Epithelial cell of umbilical artery (primary cell): ENCODE results near the gene COX6B2. TPM values are rescaled to one million over a fixed set of nuclear protein-coding genes. Genes with fewer than 3 reads are reported as not detected.

ENCODE experiments used
- total RNA-seq: library from RNA; depleted of rRNA; stranded (reverse); fragments of >200 nt; gene quantifications from 2 replicates; pipeline ENCODE4 v1.2.3, GENCODE V29; 2014

The COX6B2 gene, protein sequence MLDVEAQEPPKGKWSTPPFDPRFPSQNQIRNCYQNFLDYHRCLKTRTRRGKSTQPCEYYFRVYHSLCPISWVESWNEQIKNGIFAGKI
- total RNA-seq: under 0.01 TPM in 1 of 2 replicates, not detected in the other

GRCh38 chr19:55354698-55355212, at the start of gene COX6B2:
Gene COX6B2, minus strand, starts transcription at chr19:55354719. Its CDS starts 198 bp downstream, at chr19:55354521.

GRCh38 chr19:55385724-55386492, 31.4 kb upstream of the COX6B2 start, which contains the start of gene RPL28:
Gene RPL28, plus strand, starts transcription at chr19:55385932. Its CDS starts 426 bp downstream, at chr19:55386358.

GRCh38 chr19:55384131-55384919, 29.8 kb upstream of the COX6B2 start, which contains the start of gene TMEM238:
Gene TMEM238, minus strand, starts transcription at chr19:55384292. Its CDS starts 33 bp downstream, at chr19:55384259.

DNA sequence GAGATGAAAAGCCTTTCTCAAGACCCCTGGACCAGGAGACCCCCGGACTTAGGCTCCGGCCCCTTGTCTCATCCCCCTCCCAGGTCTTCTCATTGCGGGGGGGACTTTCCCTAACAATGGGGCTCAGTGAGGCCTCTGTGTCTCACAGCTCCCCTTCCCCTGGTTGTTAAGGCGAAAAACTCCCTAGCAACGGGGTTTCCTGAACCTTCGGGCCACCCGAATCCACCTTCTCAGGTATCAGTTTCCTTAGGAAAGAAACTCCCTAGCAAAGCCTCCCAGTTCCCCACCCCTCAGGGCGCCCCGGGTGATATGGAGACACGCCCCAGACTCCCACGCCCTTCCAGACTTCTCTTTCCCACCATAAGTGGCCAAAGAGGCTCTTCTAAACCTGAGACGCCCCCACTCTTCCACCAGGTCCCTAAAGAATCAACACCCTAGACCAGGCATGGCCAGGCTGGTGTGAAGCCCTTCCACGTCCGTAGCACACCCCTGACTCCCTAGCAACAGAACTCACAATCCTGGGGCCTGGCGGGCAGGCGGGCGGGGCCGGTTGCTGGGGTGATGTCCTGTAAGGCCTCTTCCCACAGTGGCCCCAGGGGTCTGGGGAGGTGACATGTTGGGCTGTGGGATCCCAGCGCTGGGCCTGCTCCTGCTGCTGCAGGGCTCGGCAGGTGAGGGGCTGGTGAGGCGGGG, 21.9 kb upstream of the COX6B2 start, which contains the start of gene TMEM190:
Gene TMEM190 (plus strand): TSS at position 586 of the 693 bp plus-strand sequence. CDS start 28 bp downstream, at position 614.

DNA sequence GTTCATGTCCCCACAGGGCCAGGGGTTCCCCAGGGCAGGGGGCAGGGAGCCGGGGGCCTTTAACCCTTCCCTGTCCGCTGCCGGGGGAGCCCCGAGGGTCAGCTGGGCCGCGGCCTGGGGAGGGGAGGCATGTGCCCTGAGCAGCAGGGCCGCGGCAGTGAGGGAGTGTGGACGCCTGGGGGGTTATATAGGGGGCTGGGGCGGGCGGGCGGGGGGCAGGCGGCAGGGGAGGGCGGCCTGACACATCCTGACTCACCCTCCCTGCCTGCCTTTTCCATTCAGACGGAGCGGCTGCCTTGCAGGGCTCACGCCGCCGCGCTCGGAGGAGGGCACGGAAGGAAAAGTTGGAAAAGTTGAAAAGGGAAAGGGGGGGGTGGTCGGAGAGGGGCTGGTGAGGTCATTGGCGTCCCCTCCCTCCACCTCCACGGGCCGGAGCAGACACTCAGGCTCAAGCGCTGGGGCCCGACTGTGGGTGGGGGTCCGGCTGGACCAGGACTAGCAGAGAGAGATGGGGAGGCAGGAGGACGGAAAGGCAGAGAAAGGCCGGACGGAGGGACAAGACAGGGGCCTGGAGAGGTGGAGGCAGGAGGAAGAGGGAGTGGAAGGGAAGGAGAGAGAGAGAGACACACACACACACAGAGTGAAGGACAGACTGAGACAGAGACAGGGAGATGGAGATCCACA, 15.9 kb upstream of the COX6B2 start, which contains the start of gene IL11:
Gene IL11 (minus strand): TSS at position 159 of the 684 bp plus-strand sequence. CDS start 153 bp downstream, at position 6.

DNA sequence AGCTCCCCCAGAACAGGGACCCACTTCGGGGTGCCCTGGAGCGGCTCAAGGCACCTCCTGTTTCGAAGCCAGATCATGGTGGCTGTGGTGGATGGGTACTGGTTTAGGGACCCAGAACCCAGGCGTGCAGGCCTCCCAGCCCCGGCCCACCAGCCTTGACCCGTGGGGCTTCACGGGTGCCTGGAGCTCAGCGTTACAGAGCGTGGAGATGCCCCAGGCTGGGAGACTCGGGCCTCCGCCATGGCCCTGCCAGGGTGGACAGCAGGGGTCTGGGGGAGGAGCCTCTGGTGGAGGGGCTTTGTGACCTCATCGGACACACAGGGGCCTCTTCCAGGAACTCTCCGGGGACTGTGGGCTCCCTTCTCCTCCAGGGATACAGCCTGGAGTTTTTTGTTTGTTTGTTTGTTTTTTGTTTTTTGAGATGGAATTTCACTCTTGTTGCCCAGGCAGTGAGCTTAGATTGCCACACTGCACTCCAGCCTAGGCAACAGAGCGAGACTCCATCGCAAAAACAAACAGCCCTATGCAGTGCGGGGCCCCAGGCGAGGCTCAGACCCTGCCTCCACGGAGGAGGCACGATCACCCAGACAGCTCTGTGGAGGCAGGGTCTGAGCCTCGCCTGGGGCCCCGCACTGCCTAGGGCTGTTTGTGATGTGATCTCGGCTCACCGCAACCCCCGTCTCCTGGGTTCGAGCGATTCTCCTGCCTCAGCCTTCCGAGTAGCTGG, 8.6 kb upstream of the COX6B2 start, which contains the start of gene GARIN5B:
Gene GARIN5B (minus strand): TSS at position 271 of the 727 bp plus-strand sequence. CDS start 194 bp downstream, at position 77.

DNA sequence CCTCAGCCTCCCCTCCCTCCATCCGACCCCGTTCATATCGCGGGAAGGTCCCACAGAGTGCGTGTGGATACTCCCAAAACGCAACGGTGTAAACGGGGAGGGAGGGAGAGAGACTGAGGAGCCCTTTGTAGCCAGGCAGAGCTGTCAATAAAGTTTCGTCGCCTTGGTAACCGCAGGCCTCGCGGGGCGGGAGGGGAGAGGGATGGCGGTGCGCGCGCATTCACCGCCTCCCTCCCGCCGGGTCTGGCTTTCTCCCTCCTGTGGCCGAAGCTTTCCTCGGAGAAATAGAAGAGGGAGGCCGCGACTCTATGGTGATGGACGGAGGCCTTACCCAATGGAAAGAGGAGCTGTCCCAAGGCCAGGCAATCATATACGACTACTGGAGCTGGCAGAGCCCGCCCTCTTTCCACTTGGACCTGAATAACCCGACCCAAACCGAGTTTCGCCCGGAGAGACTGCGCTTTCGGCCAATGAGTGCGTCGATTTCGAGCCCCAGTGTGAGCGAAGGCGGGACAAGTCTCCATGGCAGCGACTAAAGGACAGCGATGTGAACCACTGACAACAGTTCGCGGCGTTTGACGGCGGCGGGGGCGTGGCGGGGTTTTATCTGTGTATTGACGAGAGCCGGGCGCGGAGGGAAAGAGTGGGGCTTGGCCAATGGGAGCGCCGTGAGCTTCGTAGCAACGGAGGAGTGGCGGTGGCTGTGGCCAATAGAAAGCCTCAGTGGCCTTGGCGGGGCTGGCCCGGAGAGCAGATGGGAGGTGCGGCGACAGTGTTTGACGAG, 15.2 kb downstream of the COX6B2 start, which contains the start of gene KMT5C:
Gene KMT5C (plus strand): TSS at position 772 of the 784 bp plus-strand sequence. CDS start 2,061 bp downstream, outside the sequence.

DNA sequence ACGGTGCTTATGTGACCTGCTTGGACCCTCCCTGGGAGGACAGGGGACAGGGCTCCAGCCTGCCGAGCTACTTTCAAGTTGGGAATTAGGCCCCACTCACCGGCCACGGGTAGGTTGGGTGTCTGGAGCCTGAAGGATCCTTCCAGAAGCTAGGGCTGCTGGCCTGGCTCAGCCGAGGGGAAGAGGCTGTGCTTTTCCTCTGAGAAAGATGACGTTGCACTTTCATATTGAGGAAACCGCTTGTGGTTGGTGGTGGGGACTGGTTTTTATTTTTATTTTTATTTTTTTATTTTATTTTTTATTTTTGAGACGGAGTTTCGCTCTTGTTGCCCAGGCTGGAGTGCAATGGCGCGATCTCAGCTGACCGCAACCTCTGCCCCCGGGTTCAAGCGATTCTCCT, 29.3 kb downstream of the COX6B2 start, which contains the start of gene TMEM150B:
Gene TMEM150B (minus strand): TSS at position 170 of the 400 bp plus-strand sequence. CDS start 4,305 bp downstream, outside the sequence.

Other genes with a start within 250 kb of the COX6B2 start
- 32.8 and 35.7 TPM in 2 replicates for gene PPP1R12C, start 237.1 kb downstream of the COX6B2 start, total RNA-seq
- 0.65 and 1.4 TPM in 2 replicates for gene TNNT1, start 205.5 kb downstream of the COX6B2 start, total RNA-seq
- not detected in 2 replicates for gene TNNI3, start 197.0 kb downstream of the COX6B2 start, total RNA-seq
- gene DNAAF3, start 188.1 kb downstream of the COX6B2 start, total RNA-seq: 0.32 and 0.76 TPM in 2 replicates
- not detected in 2 replicates for gene SYT5, start 174.4 kb downstream of the COX6B2 start, total RNA-seq
- gene PTPRH, start 145.2 kb downstream of the COX6B2 start, total RNA-seq: 0.32 and 3.5 TPM in 2 replicates
- 0.32 and 0.91 TPM in 2 replicates for gene TMEM86B, start 126.0 kb downstream of the COX6B2 start, total RNA-seq
- gene PPP6R1, start 95.7 kb downstream of the COX6B2 start, total RNA-seq: 20.1 and 22.3 TPM in 2 replicates
- 29.6 and 38.0 TPM in 2 replicates for gene HSPBP1, start 74.6 kb downstream of the COX6B2 start, total RNA-seq
- gene BRSK1, start 70.7 kb downstream of the COX6B2 start, total RNA-seq: 0.61 and 0.65 TPM in 2 replicates
- not detected in 2 replicates for gene TMEM150B, start 29.4 kb downstream of the COX6B2 start, total RNA-seq
- 3.9 and 4.7 TPM in 2 replicates for gene KMT5C, start 14.8 kb downstream of the COX6B2 start, total RNA-seq
- gene GARIN5B, start 8.5 kb upstream of the COX6B2 start, total RNA-seq: not detected in 2 replicates
- gene IL11, start 15.7 kb upstream of the COX6B2 start, total RNA-seq: 0.46 and 2.6 TPM in 2 replicates
- gene TMEM190, start 22.1 kb upstream of the COX6B2 start, total RNA-seq: not detected in 2 replicates
- 0.65 TPM in 1 of 2 replicates, not detected in the other for gene TMEM238, start 29.6 kb upstream of the COX6B2 start, total RNA-seq
- 112 and 274 TPM in 2 replicates for gene RPL28, start 31.2 kb upstream of the COX6B2 start, total RNA-seq
- gene UBE2S, start 53.1 kb upstream of the COX6B2 start, total RNA-seq: 168 and 599 TPM in 2 replicates
- not detected in 2 replicates for gene SHISA7, start 88.6 kb upstream of the COX6B2 start, total RNA-seq
- 50.6 and 74.1 TPM in 2 replicates for gene ISOC2, start 106.9 kb upstream of the COX6B2 start, total RNA-seq
- gene C19orf85, start 110.0 kb upstream of the COX6B2 start, total RNA-seq: not detected in 2 replicates
- 0.30 and 2.6 TPM in 2 replicates for gene ZNF628, start 121.9 kb upstream of the COX6B2 start, total RNA-seq
- gene NAT14, start 130.5 kb upstream of the COX6B2 start, total RNA-seq: 11.7 and 18.2 TPM in 2 replicates
- 0.32 and 2.3 TPM in 2 replicates for gene SSC5D, start 133.7 kb upstream of the COX6B2 start, total RNA-seq
- not detected in 2 replicates for gene SBK2, start 182.4 kb upstream of the COX6B2 start, total RNA-seq
- gene SBK3, start 190.8 kb upstream of the COX6B2 start, total RNA-seq: 0.32 TPM in 1 of 2 replicates, not detected in the other
- gene ZNF579, start 226.1 kb upstream of the COX6B2 start, total RNA-seq: 3.2 TPM in 2 replicates
- 1.8 and 2.6 TPM in 2 replicates for gene FIZ1, start 244.8 kb upstream of the COX6B2 start, total RNA-seq
- gene ZNF524, start 245.6 kb upstream of the COX6B2 start, total RNA-seq: 7.8 and 10.3 TPM in 2 replicates